CD1c-positive myeloid dendritic cell (primary cell): ENCODE measurements around the gene CGREF1.
A peak's percentile ranks its signal among the peaks of the same experiment; 100 is the strongest.
"Not testable (repeated sequence)": the region's sequence is repeated elsewhere in the genome, so short reads cannot be mapped to it uniquely, and the experiment has no call there.

Experiments
- DNase-seq: peaks from one replicate; pipeline ENCODE4 v3.0.0-alpha.2; 2016; ENCODE audit errors: extremely low spot score

Gene CGREF1

DNA sequence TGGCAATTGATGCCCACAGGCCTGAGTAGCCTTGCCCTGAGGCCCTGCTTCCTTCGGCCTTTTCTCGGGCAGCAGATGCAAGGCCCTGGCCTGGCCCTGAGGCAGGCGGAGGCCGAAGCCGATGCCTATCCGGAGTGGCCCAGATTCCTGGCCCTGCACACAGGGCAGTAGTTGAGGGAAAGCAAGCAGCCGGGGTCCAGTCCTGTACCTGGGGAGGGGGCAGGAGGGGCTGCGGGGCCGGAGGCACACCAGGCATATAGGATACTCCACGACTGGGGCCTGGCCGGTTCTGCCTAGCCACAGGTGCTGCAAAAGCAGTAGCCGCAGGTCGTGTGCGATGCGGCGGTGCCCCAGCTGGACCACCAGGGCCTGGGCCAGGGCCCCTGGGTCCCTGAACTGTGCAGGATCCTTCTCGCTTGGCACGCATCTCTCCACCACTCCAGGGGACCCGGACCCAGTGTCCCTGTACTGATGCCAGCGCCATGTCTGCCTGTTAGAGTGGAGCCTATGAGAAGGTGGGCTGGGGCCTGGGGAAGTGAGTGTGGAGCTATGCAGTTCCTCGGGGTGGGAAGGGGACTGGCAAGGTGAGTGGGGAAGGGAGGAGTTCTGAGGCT is 18.5 kb upstream of the CGREF1 start:
- DNase-seq, result no peak

DNA sequence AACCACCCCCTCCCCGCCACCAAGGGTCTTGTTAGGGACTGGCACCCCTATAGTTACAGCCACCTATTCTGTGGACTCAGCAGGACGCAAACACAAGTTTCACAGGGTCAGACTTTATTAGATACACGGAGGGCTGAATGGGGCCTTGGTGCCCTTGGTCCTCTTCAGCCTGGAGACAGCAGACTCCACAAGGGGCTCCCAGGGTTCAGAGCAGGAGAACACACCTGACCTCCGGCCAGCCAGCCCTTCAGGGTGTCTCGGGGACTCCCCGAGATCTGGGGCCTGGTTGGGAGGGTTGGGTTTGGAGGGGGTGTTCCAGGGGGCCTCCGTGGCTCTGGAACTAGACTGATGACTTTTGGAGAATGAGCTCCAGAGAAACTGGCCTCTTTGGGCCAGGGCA is 17.8 kb upstream of the CGREF1 start:
- no peak for DNase-seq

DNA sequence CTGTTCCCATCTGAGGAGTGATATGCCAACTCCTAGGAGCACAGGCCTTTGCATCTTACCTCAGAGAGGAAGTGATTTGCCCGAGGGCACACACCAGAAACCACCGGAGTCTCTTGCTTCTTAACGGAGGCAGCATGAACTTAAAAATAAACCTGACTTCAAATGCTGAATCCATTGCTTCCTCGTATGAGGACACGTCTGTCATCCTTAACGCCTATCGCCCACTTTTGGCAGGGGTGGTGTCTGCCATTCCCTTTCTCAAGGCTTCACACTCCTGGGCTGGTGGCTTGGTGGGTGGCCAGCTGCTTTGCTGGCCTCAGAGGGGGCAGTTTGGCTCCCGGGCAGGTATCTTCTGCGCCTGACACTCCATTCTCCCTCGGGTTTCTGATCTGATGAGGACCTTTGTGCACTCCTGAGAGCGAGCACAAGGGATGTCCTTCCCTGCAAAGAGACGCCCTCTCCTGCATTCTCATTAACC is 16.6 kb upstream of the CGREF1 start:
- DNase-seq, result peak; percentile 12

DNA sequence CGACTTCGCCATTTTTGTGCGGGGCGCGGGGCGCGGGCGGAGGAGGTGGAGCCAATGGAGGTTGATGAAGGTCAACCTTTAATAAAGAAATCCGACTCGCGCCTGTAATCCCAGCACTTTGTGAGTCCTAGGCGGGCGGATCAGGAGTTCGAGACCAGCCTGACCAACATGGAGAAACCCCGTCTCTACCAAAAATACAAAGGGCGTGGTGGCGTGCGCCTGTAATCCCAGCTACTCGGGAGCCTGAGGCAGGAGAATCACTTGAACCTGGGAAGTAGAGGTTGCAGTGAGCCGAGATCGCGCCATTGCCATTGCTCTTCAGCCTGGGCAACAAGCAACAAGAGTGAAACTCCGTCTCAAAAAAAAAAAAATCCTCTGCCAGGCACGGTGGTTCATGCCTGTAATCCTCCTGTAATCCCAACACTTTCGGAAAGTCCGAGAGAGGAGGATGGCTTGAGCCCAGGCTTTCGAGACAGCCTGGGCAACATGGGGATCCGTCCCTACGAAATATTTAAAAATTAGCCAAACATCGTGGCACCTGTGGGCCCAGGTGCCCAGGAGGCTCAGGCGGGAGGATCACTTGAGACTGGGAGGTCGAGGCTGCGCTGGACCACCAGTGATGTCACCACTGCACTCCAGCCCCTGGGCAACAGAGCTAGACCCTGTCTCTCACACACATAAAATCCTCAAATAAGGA is 16.0 kb upstream of the CGREF1 start:
- DNase-seq, result no peak

DNA sequence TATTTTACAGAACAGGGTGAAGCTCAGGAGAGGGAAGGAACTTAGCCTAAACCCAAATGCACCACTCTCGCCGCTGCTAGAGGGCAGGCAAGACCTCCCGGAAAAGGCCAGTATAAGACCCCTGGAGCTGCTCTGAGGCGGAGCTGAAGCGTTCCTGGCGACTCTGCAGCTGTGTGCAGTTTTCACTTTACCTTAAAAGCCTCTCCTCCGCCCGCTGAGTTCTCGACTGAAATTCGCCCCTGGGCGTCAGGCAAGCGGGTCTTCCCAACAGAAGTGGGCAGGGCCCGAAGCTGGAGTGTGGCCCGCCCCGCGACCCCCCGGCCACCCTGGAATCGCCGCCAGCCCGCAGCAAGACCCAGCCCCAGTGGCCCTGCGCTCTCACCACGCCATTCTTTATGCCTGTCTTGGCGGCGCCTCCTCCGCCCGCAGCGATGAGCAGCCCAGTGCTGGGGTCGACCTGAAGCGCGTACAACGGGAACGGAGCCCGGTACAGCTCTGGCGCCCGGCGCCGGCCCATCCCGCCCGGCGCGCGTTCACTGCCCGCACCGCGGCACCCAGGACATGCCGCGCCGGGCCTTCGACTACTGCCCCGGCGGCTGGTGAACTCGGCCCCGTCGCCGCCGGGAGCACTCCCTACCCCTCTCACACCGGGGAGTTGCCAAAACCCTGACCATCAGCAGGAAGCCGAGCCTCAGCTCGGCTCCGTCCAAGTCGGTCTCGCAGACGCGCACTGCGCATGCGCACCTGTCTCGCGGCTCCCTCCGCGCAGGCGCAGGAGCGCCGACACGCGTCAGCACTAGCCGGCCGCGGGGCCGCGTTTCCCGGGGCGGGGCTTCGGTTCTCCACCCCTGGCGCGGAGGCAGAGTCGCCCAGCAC is 15.2 kb upstream of the CGREF1 start, which contains the start of gene PREB:
TSS of gene PREB (minus strand) at position 732 of the 876 bp plus-strand sequence. CDS start at position 517, 215 bp downstream.
- DNase-seq, result peak; percentile 100

DNA sequence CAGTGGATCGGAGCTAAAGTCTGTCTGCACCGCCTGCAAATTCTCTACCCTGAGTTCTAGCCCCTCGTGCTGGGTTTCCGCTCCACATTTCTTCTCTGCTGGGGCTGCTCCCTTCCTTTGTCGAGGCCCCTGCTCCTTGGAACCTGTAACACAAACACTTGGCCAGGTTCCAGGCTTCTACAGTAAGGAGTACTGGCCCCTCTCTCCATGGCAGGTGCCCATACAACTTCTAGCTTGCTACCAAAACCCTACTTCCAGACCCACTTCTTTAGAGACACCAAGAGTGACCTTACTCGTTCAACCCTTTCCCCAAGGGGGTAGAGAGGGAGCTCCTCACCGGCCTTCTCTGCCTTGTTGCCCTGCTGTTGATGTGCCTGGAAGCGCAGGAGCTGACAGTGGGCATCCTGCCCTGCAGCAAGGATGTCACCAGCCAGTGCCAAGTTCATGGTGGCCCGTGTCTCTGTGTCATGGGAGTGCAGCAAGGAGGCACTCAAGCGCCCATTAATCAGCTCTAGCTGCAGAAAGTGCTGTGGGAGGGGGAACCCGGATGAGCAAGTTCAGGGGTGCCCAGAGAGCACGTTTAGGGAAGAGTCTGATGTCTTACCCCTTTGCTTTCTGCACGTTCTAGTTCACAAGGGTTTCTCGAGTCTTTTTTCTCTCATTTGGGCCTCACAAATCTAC is 14.4 kb upstream of the CGREF1 start:
- peak; percentile 31 for DNase-seq

DNA sequence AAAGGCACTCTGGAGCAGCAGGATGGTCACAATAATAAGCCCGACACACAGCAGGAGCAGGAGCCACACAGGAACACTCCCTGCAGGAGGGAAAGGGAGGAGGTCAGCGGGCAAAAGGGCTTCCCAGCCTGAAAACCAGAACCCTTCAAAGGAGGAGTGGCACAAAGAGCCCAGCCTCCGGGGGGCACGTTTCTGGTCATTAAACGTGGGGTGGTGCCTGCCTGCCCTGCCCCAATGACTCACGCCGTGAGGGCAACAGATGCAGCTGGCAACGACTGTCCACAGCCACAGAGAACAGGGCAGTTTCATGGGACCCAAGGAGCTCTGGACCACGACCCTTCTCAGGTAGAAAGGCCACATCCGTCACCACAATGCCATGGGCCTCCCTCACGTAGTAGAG is 12.5 kb upstream of the CGREF1 start:
- no peak for DNase-seq

DNA sequence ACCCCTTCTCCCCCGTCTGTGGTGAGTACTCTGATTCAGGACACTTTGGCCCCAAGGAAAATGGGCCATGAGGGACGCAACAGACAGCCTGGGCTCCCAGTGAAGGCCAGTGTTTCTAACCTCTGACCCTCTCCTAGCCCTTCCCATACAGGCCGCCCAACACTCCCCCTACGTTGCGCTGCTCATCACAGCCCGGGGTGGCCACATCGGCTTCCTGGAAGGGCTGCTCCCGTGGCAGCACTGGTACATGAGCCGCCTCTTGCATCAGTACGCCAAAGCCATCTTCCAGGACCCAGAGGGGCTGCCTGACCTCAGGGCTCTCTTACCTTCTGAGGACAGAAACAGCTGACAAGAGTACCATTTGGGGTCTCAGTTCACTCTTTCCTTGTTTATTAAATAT is 11.5 kb upstream of the CGREF1 start:
- DNase-seq, result no peak

DNA sequence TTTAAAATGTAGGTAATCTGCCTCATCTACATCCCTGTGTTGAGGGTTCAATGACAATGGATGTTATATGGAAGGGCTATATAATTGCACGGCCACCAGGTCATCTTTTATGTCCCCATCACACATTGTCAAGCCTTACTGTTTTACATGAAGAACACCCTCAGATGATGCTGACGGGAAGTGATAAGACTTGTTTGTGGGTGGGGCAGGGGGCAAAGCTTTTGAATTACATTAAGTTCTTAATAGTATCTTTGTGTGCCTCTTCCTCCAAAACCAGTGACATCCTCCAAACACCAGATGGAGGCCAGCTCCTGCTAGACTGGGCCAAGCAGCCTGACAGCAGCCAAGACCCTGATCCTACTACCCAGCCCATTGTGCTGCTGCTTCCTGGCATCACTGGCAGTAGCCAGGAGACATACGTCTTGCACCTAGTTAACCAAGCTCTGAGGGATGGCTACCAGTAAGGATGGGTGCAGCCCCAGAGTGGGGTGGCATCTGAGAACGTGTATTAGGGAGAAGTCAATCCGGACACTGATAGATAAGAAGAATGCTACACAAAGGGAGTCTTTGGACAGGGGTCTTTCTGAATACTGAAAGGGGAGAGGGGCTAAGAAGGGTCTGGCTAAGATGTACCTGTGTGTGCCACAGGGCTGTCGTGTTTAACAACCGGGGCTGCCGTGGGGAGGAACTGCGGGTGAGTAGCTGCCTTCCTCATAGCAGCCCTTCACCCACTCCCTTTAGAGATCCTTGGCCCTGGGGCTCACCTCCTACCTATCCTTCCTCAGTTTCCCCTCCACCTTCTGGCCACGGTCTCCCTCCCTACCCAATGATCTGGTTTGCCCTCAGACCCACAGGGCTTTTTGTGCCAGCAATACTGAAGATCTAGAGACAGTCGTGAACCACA is 10.0 kb upstream of the CGREF1 start:
- DNase-seq, result no peak

DNA sequence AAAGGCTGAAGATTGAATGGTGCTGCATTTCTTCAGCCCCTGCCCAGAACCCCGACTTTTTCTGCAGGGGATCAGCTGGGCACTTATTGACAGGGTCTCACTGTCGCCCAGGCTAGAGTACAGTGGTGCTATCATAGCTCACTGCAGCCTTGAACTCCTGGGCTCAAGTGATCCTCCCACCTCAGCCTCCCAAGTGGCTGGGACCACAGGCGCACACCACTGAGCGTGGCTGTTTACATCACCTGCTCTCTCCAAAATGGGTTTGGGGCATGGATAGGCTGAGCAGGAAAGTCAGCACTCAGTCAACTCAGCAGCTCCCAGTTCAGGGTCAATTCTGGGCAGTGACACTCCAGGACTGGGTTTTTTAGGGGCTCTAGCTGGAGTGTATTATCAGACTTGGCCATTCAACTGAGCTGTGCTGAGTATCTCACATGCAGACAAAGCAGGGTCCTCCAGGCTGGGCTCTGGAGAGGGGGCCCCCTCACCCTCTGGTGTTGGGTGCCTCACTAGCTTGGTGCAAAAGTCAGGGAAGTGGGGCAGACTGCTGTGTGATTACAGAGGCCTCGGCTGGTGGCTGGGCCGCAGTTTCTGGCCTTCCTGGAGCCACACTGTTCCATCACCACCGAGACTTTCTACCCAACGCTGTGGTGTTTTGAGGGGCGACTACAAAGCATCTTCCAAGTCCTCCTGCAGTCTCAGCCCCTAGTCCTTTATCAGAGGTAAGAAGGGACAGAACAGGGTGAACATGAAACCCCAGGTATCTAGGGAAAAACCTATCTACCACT is 9.1 kb upstream of the CGREF1 start:
- no peak for DNase-seq

DNA sequence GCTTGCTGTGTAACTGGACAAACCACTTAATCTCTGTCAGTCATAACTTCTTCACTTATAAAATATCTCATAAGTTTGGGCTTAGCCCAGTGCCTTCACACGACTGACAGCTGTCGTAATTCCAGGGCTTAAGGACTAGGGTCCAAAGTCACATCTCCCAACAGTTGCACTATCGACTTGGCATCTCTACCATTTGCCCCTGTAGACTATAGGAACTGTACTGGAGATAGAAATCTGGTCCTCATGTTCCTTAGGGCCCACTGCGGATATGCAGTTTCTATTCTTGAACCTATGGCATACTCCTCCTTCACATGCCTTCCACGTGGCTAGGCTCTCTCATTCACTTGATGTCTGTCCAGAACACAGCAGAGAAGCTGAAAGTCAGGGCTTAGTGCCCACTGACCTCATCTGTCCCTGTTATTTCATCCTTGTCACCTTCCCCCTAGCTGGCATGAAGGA is 7.4 kb upstream of the CGREF1 start:
- DNase-seq, result no peak

DNA sequence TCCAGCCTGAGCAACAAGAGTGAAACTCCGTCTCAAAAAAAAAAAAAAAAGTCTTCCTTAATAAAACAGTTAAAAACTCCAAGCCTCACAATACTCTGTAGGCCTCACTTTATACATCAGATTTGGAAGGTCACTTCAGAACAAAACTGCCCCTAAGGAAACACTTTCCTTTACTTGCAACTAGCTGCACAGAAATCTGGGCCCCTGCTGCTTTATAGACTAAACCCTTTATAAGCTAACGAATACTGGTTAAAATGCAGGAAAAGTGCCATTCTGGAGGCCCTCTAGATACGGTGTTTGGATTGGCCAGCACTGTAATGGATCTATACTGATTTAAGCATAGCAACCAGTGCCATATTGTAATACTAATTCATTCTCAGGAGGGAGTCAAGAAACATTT is 6.2 kb upstream of the CGREF1 start:
- no peak for DNase-seq

DNA sequence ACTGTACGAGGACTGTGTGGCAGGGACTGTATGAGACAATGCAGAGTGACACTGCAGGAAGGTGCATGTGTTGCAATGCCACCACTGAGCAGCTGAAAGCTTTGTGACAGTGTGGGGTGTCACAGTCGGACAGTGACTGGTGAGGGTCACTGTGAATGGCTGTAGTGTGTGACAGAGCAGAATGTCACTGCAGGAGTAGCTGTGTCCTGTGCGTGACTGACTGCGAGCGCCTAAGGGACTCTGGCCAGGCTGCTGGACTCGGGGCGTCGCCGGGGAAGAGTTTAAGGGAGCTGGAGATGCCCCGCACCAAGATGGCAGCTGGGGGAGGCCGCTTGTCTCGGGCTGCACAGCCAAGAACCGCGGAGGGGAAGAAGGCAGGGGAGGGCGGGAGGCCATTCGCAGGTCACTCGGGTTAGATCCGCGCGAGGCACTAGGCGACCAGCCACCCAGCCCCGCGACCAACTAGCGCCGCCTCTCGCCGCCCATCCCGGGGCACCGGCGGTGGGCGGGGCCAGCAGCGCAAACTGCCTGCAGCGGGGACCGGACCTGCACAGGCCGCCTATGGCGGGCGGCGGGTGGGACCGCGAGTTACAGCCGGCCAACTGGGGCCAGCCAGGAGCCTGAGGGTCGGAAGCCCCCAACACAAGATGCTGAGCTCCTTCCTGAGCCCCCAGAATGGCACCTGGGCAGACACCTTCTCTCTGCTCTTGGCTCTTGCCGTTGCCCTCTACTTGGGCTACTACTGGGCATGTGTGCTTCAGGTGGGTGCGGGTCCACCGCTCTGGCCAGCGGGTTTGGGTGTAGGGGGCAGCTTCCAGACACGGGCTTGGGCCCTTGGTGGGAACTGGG is 4.6 kb upstream of the CGREF1 start, which contains the start of gene ABHD1:
TSS of gene ABHD1 (plus strand) at position 514 of the 849 bp plus-strand sequence. CDS start at position 648, 134 bp downstream.
- DNase-seq, result peak; percentile 69

DNA sequence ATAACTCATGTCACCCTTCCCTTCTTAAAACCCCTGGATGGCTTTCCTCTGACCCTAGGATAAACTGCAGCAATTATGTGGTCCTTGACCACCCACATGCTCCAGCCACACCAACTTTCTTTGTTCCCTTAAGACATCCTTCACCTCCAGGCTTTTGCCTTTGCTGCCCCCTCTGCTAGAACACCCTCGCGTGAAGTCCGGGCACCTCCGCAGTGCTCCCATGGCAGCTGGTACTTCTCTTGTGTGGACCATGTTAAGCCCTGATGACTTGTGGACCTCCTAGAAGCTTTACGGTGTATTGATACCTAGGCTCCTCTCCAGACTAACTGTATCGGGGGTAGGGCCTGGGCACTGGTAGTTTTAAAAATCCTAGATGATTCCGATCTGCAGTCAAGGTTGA is 3.9 kb upstream of the CGREF1 start:
- DNase-seq, result no peak

DNA sequence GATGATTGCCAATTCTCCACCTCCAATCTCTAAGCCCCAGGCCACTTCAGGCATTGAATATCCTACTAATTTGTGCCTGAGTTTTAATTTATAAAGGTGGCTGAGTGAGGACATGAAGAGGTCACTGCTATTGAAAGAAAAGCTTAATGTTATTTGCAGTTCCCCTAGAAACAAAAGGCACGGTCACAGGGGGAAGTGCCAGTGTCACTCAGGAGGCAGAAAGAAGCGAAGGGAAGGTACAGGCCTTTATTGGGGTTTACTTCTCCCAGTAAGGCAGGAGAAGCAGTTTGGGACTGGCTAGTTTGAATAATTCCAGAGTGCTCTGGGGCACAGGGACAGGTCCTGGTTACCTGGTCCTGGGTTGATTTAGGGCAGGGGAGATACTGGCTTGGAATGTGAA is 3.0 kb upstream of the CGREF1 start:
- peak; percentile 28 for DNase-seq

DNA sequence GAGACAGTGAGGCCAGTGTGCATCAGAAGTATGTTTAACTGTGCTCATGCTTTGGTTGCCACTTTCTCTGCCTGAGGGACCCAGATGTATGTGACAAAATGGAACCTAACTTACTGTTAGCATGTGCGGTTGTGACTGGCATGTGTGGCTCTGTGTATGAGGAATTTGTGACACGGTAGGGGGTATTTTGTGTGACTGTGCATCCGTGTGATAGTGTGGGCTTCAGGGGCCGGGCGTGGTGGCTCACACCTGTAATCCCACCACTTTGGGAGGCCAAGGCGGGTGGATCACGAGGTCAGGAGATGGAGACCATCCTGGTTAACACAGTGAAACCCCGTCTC is 372 bp upstream of the CGREF1 start:
- not testable (repeated sequence) for DNase-seq

DNA sequence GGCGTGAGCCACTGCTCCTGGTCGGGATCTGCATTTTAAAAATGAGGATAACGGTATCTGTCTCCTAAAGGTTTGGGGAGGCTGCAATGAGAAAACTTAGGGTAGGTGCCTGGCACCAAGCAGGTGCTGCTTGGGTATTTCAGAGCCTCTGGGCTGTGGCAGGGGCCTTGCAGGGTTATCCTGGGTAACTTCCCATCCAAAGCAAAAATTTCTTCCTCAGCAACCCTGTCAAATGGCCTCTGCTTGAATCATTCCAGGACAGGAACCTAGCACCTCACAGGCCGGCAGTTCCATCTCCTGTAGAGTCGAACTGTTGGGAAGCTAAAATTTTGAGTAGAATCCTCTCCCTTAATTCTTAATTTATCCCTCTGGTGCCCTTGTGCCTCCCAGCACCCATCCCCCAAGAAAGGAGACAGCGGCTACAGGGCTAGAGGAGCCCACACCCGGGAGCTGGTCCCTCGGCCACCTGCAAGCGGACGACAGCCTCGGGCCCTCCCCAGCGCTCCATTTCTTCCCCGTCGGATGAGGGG is 868 bp downstream of the CGREF1 start:
- no peak for DNase-seq

DNA sequence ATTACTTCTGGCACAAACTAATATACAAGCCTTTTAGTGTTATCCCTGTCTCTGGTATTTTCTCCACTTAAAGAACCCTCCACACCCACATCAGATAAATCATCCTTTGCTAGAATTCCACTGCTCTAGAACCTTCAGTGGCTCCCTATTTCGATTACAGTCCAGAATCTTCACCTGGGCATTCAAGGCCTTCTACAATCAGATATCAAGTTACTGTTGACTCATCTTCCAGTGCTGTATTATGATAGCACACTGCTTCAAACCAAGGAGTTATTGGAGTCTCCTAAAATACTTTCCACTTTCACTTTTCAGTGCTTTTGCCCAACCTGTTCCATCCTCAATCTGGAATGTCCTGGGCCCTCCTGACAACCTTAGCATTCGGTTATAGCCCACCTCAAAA is 3.4 kb downstream of the CGREF1 start:
- DNase-seq, result no peak
